Right atrium auricular region (tissue), 2 donors: ENCODE measurements around the gene STAC3. TPM values are rescaled to one million over a fixed set of nuclear protein-coding genes. Genes with fewer than 3 reads are reported as not detected.

ENCODE experiments used
- DNase-seq: peaks from one replicate; pipeline ENCODE4 v3.0.0-alpha.2; 2019; ENCODE audit warnings: low spot score
- H3K27ac ChIP-seq, 2 donors: fragments of 200-600 bp; sonication (generic); 1 replicate in 1 of 2; 2 replicates in 1 of 2; pipeline ENCODE4 v1.5.1; 2016 to 2019
- H3K27me3 ChIP-seq, 2 donors: fragments of 200-600 bp; sonication (generic); one replicate each; pipeline versions ENCODE4 v1.5.1 to v1.6.0; 2017 to 2019
- H3K36me3 ChIP-seq: fragments of 200-600 bp; sonication (generic); one replicate; pipeline ENCODE4 v1.5.1; 2016
- H3K4me1 ChIP-seq, 2 donors: fragments of 200-600 bp; sonication (generic); one replicate each; pipeline versions ENCODE4 v1.5.1 to v1.6.0; 2017 to 2019
- H3K4me3 ChIP-seq, 2 donors: fragments of 200-600 bp; sonication (generic); 1 replicate in 1 of 2; 2 replicates in 1 of 2; pipeline ENCODE4 v1.5.1; 2017 to 2019; ENCODE audit warnings: mild to moderate bottlenecking in 1 of 2, moderate library complexity in 1 of 2
- H3K9me3 ChIP-seq, 2 donors: fragments of 200-600 bp; sonication (generic); one replicate each; pipeline ENCODE4 v1.5.1; 2019
- total RNA-seq, 2 donors: library from RNA; depleted of rRNA; stranded (reverse); fragments of >200 nt; gene quantifications; one replicate each; pipeline ENCODE4 v1.1.0, GENCODE V29; 2016
- TF ChIP-seq, protein P1 (sequence below), 2 donors: fragments of 200-600 bp; sonication (generic); IDR thresholded peaks; one replicate each; pipeline ENCODE4 v1.5.1; 2019; ENCODE audit warnings: antibody characterized with exemption in 2 of 2

Gene STAC3
- total RNA-seq, 2 donors from 2014 or later = 0.48 to 0.59 TPM

DNA sequence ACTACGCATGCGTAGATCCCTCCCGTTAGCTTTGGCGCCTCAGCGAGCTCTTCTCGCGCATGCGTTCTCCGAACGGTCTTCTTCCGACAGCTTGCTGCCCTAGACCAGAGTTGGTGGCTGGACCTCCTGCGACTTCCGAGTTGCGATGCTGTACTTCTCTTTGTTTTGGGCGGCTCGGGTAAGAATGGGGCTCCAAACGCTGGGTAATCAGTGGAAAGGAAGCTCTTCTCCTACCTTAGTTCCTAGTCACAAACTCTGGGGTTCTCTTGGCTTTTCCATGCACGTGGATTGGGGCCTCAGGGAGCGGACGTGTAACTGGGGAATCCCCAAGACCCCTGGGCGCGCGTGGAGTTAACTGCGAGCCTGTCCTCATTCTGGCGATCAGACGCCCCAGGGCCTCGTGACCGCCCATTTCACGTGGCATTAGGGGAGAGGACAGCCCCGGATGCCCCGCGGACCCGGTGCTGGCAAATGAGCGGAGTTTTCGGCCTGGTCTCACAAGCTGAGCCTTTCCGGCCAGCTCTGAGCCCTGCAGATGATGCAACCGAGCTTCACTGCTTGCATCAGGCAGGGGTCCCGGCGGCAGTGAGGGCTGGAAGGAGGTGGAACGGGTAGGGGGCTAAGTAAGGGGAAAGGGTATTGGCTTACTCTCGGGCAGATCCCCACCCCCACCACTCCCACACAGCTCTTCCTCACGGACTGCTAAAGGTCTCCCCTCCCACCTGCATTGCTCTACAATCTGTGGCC lies 21.2 kb downstream of the STAC3 start, which contains the start of gene SHMT2:
SHMT2 (plus strand) TSS at position 78 of the 747 bp plus-strand sequence; CDS start at position 146, 68 bp downstream.
- Histone ChIP-seq H3K27me3 (peaks cover 15 to 21% of the 10 kb centered on the region in 2 donors), H3K27ac (peak within 1 kb of the TSS; percentile 75 to 82), H3K4me1 (peaks cover 0 to 46% of the 10 kb centered on the region in 2 donors), H3K9me3 (no peaks in the 10 kb centered on the region), H3K4me3 (peak within 1 kb of the TSS; percentile 65 to 67), H3K36me3 (peaks cover 29% of the 10 kb centered on the region)
- TF ChIP-seq, protein P1, sequence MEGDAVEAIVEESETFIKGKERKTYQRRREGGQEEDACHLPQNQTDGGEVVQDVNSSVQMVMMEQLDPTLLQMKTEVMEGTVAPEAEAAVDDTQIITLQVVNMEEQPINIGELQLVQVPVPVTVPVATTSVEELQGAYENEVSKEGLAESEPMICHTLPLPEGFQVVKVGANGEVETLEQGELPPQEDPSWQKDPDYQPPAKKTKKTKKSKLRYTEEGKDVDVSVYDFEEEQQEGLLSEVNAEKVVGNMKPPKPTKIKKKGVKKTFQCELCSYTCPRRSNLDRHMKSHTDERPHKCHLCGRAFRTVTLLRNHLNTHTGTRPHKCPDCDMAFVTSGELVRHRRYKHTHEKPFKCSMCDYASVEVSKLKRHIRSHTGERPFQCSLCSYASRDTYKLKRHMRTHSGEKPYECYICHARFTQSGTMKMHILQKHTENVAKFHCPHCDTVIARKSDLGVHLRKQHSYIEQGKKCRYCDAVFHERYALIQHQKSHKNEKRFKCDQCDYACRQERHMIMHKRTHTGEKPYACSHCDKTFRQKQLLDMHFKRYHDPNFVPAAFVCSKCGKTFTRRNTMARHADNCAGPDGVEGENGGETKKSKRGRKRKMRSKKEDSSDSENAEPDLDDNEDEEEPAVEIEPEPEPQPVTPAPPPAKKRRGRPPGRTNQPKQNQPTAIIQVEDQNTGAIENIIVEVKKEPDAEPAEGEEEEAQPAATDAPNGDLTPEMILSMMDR (IDR thresholded peaks at IDR 0.05) = no peak
- peak; percentile 93 for DNase-seq

GRCh38 chr12:57229046-57229633 lies 21.8 kb downstream of the STAC3 start:
- Histone ChIP-seq H3K27me3 (peaks cover 18 to 22% of the 10 kb centered on the region in 2 donors), H3K36me3 (peaks cover 29% of the 10 kb centered on the region), H3K4me1 (peaks cover 0 to 49% of the 10 kb centered on the region in 2 donors), H3K4me3 (peak overlapping the region; percentile 65 to 67), H3K9me3 (no peaks in the 10 kb centered on the region), H3K27ac (peak overlapping the region; percentile 75 to 82)
- no peak for DNase-seq
- TF ChIP-seq, protein P1 (IDR thresholded peaks at IDR 0.05) = peak in 1 of 2 donors; percentile 46

- Histone ChIP-seq H3K9me3 (no peaks in the 10 kb centered on the region), H3K4me3 (peak overlapping the region in 1 of 2 donors; percentile 32), H3K4me1 (peaks cover 0 to 49% of the 10 kb centered on the region in 2 donors), H3K27ac (no peak overlapping the region), H3K27me3 (peaks cover 18 to 36% of the 10 kb centered on the region in 2 donors), H3K36me3 (peaks cover 13% of the 10 kb centered on the region)
- no peak for DNase-seq
- TF ChIP-seq, protein P1 (IDR thresholded peaks at IDR 0.05) = no peak
These were observed 23.5 kb downstream of the STAC3 start for GRCh38 chr12:57227315-57228115.

DNA sequence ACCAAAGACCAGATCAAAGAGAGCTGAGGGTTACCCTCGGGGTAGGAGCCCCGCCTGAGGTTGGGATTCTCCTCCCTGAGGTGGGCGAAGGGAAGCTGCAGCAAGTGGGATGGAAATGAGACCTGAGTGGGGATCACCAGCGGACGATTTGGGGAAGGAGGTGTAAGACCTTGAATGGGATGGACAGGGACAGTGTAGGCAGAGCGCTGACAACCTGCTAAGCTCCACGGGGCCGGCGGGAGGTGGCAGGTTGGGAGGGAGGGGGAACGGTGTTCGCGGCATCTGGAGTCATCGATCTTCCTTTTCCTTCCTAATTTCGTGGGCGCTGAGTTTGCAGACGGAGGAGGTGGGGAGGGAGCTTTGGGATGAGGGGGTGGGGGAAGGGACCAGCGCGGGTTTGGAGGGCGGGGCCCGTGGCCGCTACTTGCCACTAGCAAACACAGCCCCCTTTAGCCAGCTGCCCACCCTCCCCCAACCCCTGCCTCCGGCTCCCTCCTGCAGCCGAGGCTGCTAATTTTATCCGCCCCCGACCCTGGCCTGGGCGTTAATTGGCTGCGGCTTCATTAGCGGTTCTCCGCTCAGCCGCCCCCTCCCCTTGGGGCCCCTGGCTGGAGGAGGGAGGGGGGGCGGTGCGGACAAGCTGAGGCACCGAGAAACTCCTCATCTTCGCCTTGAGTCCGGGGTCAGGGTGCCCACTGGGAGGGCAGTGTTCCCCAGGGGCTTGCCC lies 24.2 kb downstream of the STAC3 start:
- Histone ChIP-seq H3K9me3 (no peaks in the 10 kb centered on the region), H3K4me3 (peak overlapping the region in 1 of 2 donors; percentile 32), H3K27me3 (peaks cover 19 to 41% of the 10 kb centered on the region in 2 donors), H3K4me1 (peaks cover 0 to 49% of the 10 kb centered on the region in 2 donors), H3K36me3 (peaks cover 5% of the 10 kb centered on the region), H3K27ac (no peak overlapping the region)
- TF ChIP-seq, protein P1 (IDR thresholded peaks at IDR 0.05) = no peak
- DNase-seq = no peak

DNA sequence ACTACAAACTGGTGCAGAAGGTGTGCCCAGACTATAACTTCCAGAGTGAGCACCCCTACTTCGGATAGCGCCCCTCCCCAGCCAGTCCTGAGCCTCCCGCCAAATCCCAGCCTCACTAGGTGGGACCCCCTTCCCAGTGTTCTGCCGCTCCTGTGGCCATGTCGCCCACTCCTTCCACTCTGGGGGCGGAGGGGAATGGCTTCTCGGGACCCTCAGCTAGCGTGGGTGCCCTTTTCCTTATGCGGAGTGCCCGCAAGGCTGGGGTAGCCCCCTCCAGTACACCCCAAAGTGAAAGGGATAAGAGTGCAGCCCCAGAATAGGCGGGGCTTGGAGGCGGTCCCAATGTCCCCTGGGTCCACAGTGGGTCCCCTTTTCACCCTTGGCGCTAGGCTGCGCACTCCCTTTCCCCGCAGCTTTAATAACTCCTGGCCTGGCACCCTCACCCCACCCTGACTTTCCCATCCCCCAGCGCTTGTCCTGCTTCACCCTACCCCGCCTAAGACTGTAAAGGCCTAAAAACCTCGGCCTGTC lies 25.2 kb downstream of the STAC3 start:
- H3K36me3 ChIP-seq = no peaks in the 10 kb centered on the region
- H3K4me3 ChIP-seq = no peak overlapping the region
- H3K9me3 ChIP-seq = no peaks in the 10 kb centered on the region
- no peak overlapping the region for H3K27ac ChIP-seq
- H3K27me3 ChIP-seq = peaks cover 25 to 41% of the 10 kb centered on the region in 2 donors
- TF ChIP-seq, protein P1 (IDR thresholded peaks at IDR 0.05) = no peak
- no peak for DNase-seq
- peaks cover 0 to 41% of the 10 kb centered on the region in 2 donors for H3K4me1 ChIP-seq
